Islet of Langerhans (tissue), 1 donor: ENCODE results near the gene TMEM141.
"Not testable (repeated sequence)": the region's sequence is repeated elsewhere in the genome, so short reads cannot be mapped to it uniquely, and the experiment has no call there.

ENCODE experiments used
- FAIRE-seq: peaks from one replicate; lab custom pipeline; 2011; peaks lifted over from hg19 to GRCh38; lab: Jason Lieb, UNC

TMEM141 gene

GRCh38 chr9:136833381-136834048 lies 42.4 kb downstream of the TMEM141 start:
- FAIRE-seq: not testable (repeated sequence)

- FAIRE-seq: no peak
These were observed 44.2 kb downstream of the TMEM141 start for GRCh38 chr9:136835162-136835931.

DNA sequence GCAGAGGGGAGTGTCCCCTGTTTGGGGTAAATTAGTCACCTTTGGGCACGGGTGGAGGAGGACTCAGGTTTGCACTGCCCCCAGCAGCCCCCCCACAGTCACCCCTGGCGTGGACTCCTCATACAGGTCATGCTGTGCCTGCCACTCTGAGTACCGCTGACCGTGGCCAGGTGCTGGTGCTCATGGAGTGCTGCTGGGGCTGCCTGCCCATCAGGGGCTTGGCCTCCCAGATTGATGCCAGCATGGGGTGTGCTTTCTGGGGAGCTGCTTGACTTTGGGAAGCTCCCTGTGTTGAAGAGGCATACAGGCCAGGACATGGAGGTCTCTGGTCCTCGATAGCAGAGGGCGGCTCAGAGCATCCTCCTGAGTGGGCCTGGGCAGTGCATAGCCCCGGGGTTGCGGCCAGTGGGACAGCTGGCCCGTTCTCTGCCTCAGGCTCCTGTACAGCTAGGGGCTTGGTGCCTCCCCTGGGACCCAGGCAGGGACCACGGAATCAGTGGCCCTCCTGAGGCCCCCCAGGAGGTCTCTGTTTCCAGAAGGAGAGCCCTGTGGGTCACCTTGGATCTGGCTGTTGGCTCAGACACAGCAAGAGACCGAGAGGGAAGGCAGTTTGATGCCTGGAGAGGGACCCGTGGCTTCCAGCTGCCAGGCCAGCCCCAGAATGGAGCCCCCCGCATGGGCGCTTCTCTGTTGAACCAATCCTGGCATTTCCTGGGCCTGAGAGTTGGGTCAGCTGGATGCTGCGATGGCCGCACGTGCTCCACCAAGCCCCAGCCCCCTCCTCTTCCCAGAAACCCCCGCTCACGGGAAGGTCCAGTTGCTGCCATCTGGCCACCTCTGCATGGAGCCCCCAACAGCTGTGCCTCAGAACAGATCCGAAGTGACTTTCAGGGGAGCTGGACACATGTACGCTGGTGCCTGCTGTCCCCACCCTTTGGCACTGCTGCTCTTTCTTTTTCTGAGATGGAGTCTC lies 45.1 kb downstream of the TMEM141 start:
- no peak for FAIRE-seq

- FAIRE-seq: no peak
These were observed 46.2 kb downstream of the TMEM141 start for GRCh38 chr9:136837146-136837855.

DNA sequence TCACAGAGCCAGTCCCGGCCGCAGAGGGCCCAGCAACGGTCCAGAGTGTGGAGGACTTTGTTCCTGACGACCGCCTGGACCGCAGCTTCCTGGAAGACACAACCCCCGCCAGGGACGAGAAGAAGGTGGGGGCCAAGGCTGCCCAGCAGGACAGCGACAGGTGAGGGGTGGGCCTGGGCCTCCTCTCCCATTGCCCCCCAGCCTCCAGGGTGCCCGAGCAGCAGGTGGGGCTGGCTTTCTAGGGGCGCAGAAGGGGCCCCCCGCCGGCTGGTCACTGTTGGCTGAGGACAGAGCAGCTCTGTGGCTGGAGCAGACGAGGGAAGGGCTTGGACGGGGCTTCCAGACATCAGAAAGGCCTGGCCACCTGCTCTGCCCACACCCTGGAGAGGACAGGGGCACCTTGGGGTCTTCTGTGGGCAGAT lies 46.7 kb downstream of the TMEM141 start:
- FAIRE-seq: not testable (repeated sequence)

GRCh38 chr9:136838314-136839228 lies 47.4 kb downstream of the TMEM141 start:
- FAIRE-seq: no peak

- FAIRE-seq: no peak
These were observed 48.3 kb downstream of the TMEM141 start for GRCh38 chr9:136839229-136840139.

- no peak for FAIRE-seq
These were observed 49.2 kb downstream of the TMEM141 start for GRCh38 chr9:136840140-136840876.

- peak; percentile 5 for FAIRE-seq
These were observed 49.9 kb downstream of the TMEM141 start for GRCh38 chr9:136840877-136841645.

GRCh38 chr9:136841646-136842379 lies 50.7 kb downstream of the TMEM141 start:
- FAIRE-seq: not testable (repeated sequence)

DNA sequence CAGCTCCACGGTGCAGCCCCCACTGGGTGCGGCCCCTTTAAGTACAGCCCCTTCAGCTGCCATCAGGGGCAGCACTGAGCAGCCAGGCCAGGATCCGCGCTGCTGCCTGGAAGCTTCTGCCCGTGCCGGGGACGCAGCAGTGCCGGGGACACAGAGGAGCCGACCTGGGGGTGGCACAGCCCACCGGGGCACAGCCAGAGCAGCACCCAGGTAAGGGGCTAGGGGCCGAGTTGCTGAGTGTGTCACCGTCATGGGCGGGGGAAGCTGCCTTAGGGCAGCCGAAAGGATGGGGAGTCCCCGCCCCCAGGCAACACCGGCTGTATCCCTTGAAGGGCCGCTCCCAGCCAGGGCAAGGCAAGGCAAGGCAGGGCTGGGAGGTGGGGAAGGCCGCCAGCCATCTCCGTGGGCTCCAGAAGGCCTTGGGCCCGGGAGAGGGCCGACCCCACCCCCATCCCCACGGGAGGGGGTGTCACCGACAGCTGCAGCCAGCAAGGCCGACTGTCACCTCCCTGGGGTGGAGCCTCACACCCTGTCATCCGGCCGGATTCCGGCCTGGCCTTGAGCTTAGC lies 51.3 kb downstream of the TMEM141 start, which contains the start of gene AJM1:
TSS of gene AJM1 (plus strand) at position 99 of the 569 bp plus-strand sequence. CDS start 1,937 bp downstream, outside the sequence.
- not testable (repeated sequence) for FAIRE-seq
